Activated T-cell treated with anti-CD3 and anti-CD28 coated beads, Interleukin-2, amount 50 U/mL, for 24 hours (primary cell): ENCODE results near the gene ZAP70.

ENCODE experiments used
- DNase-seq: peaks from one replicate; pipeline ENCODE4 v3.0.0-alpha.2; 2020
- H3K27ac Mint-ChIP-seq: 2 replicates; pipeline ENCODE4 v1.8.0; 2020; ENCODE audit warnings: mild to moderate bottlenecking, mixed read lengths
- H3K27me3 Mint-ChIP-seq: 2 replicates; pipeline ENCODE4 v1.8.0; 2020; ENCODE audit warnings: mixed read lengths
- H3K36me3 Mint-ChIP-seq: 2 replicates; pipeline ENCODE4 v1.8.0; 2020; ENCODE audit warnings: low read depth, mixed read lengths
- H3K4me1 Mint-ChIP-seq: 2 replicates; pipeline ENCODE4 v1.8.0; 2020; ENCODE audit warnings: low read depth, mixed read lengths
- H3K4me3 Mint-ChIP-seq: 2 replicates; pipeline ENCODE4 v1.8.0; 2020; ENCODE audit warnings: mild to moderate bottlenecking, moderate library complexity, mixed read lengths
- H3K9me3 Mint-ChIP-seq: 2 replicates; pipeline ENCODE4 v1.8.0; 2020; ENCODE audit warnings: mixed read lengths

Gene ZAP70

GRCh38 chr2:97718051-97718882 lies 4.9 kb downstream of the ZAP70 start:
- Mint-ChIP-seq H3K27ac (peak overlapping the region; percentile 99), H3K36me3 (peaks cover 95% of the 10 kb centered on the region), H3K27me3 (no peaks in the 10 kb centered on the region), H3K4me1 (peaks cover 83% of the 10 kb centered on the region), H3K4me3 (peak overlapping the region; percentile 98), H3K9me3 (no peaks in the 10 kb centered on the region)
- peak; percentile 78 for DNase-seq

- H3K4me3 Mint-ChIP-seq: peak overlapping the region; percentile 98
- no peaks in the 10 kb centered on the region for H3K9me3 Mint-ChIP-seq
- DNase-seq: no peak
- H3K27me3 Mint-ChIP-seq: no peaks in the 10 kb centered on the region
- peak overlapping the region; percentile 99 for H3K27ac Mint-ChIP-seq
- H3K4me1 Mint-ChIP-seq: peaks cover 85% of the 10 kb centered on the region
- peaks cover 95% of the 10 kb centered on the region for H3K36me3 Mint-ChIP-seq
Observed at GRCh38 chr2:97718942-97719341, 5.6 kb downstream of the ZAP70 start.

- Mint-ChIP-seq H3K27ac (peak overlapping the region; percentile 99), H3K4me3 (peak overlapping the region; percentile 98), H3K36me3 (peaks cover 95% of the 10 kb centered on the region), H3K9me3 (no peaks in the 10 kb centered on the region), H3K27me3 (no peaks in the 10 kb centered on the region), H3K4me1 (peaks cover 89% of the 10 kb centered on the region)
- no peak for DNase-seq
Observed at GRCh38 chr2:97719362-97720155, 6.2 kb downstream of the ZAP70 start.

GRCh38 chr2:97720746-97721145 lies 7.4 kb downstream of the ZAP70 start:
- Mint-ChIP-seq H3K36me3 (peaks cover 95% of the 10 kb centered on the region), H3K27me3 (no peaks in the 10 kb centered on the region), H3K4me1 (peaks cover 88% of the 10 kb centered on the region), H3K27ac (peak overlapping the region; percentile 99), H3K4me3 (peak overlapping the region; percentile 39), H3K9me3 (no peaks in the 10 kb centered on the region)
- DNase-seq: no peak

- Mint-ChIP-seq H3K36me3 (peaks cover 95% of the 10 kb centered on the region), H3K4me3 (no peak overlapping the region), H3K9me3 (no peaks in the 10 kb centered on the region), H3K27ac (peak overlapping the region; percentile 52), H3K4me1 (peaks cover 89% of the 10 kb centered on the region), H3K27me3 (no peaks in the 10 kb centered on the region)
- DNase-seq: no peak
Observed at GRCh38 chr2:97722227-97722626, 8.9 kb downstream of the ZAP70 start.

GRCh38 chr2:97723156-97724072 lies 10.0 kb downstream of the ZAP70 start:
- Mint-ChIP-seq H3K9me3 (no peaks in the 10 kb centered on the region), H3K4me3 (no peak overlapping the region), H3K27me3 (no peaks in the 10 kb centered on the region), H3K36me3 (peaks cover 95% of the 10 kb centered on the region), H3K27ac (peak overlapping the region; percentile 52), H3K4me1 (peaks cover 89% of the 10 kb centered on the region)
- no peak for DNase-seq

- H3K27ac Mint-ChIP-seq: no peak overlapping the region
- H3K27me3 Mint-ChIP-seq: no peaks in the 10 kb centered on the region
- H3K36me3 Mint-ChIP-seq: peaks cover 95% of the 10 kb centered on the region
- no peak for DNase-seq
- no peaks in the 10 kb centered on the region for H3K9me3 Mint-ChIP-seq
- H3K4me3 Mint-ChIP-seq: no peak overlapping the region
- H3K4me1 Mint-ChIP-seq: peaks cover 89% of the 10 kb centered on the region
Observed at GRCh38 chr2:97724073-97724410, 10.7 kb downstream of the ZAP70 start.

- H3K27ac Mint-ChIP-seq: peak overlapping the region; percentile 26
- peaks cover 95% of the 10 kb centered on the region for H3K36me3 Mint-ChIP-seq
- H3K4me1 Mint-ChIP-seq: peaks cover 88% of the 10 kb centered on the region
- no peak for DNase-seq
- no peak overlapping the region for H3K4me3 Mint-ChIP-seq
- no peaks in the 10 kb centered on the region for H3K9me3 Mint-ChIP-seq
- H3K27me3 Mint-ChIP-seq: no peaks in the 10 kb centered on the region
Observed at GRCh38 chr2:97724501-97724900, 11.1 kb downstream of the ZAP70 start.

- peak overlapping the region; percentile 55 for H3K27ac Mint-ChIP-seq
Observed at GRCh38 chr2:97724946-97725688, 11.7 kb downstream of the ZAP70 start.

GRCh38 chr2:97726261-97727064 lies 13.1 kb downstream of the ZAP70 start:
- Mint-ChIP-seq H3K4me3 (no peak overlapping the region), H3K27ac (peak overlapping the region; percentile 83), H3K9me3 (peaks cover 2% of the 10 kb centered on the region), H3K36me3 (peaks cover 95% of the 10 kb centered on the region), H3K4me1 (peaks cover 80% of the 10 kb centered on the region), H3K27me3 (no peaks in the 10 kb centered on the region)
- DNase-seq: no peak

More at GRCh38 chr2:97724946-97725688, 11.7 kb downstream of the ZAP70 start:
- Mint-ChIP-seq H3K4me1 (peaks cover 82% of the 10 kb centered on the region), H3K4me3 (no peak overlapping the region), H3K9me3 (peaks cover under 1% of the 10 kb centered on the region), H3K36me3 (peaks cover 95% of the 10 kb centered on the region), H3K27me3 (no peaks in the 10 kb centered on the region)
- no peak for DNase-seq

- Mint-ChIP-seq H3K27me3 (no peaks in the 10 kb centered on the region), H3K4me3 (no peak overlapping the region), H3K27ac (peak overlapping the region; percentile 83), H3K36me3 (peaks cover 99% of the 10 kb centered on the region), H3K4me1 (peaks cover 79% of the 10 kb centered on the region), H3K9me3 (peaks cover 2% of the 10 kb centered on the region)
- DNase-seq: no peak
Observed at GRCh38 chr2:97727296-97727695, 13.9 kb downstream of the ZAP70 start.

GRCh38 chr2:97728091-97728731 lies 14.8 kb downstream of the ZAP70 start:
- peak; percentile 45 for DNase-seq
- Mint-ChIP-seq H3K9me3 (peaks cover 2% of the 10 kb centered on the region), H3K36me3 (peaks cover 98% of the 10 kb centered on the region)

GRCh38 chr2:97730245-97730644 lies 16.9 kb downstream of the ZAP70 start:
- peaks cover 98% of the 10 kb centered on the region for H3K36me3 Mint-ChIP-seq
- H3K27me3 Mint-ChIP-seq: no peaks in the 10 kb centered on the region
- peaks cover 2% of the 10 kb centered on the region for H3K9me3 Mint-ChIP-seq
- peak overlapping the region; percentile 59 for H3K27ac Mint-ChIP-seq
- peaks cover 57% of the 10 kb centered on the region for H3K4me1 Mint-ChIP-seq
- DNase-seq: peak; percentile 21
- no peak overlapping the region for H3K4me3 Mint-ChIP-seq

More at GRCh38 chr2:97728091-97728731, 14.8 kb downstream of the ZAP70 start:
- peaks cover 74% of the 10 kb centered on the region for H3K4me1 Mint-ChIP-seq
- H3K4me3 Mint-ChIP-seq: no peak overlapping the region
- no peaks in the 10 kb centered on the region for H3K27me3 Mint-ChIP-seq
- peak overlapping the region; percentile 83 for H3K27ac Mint-ChIP-seq
